Activated T-cell treated with anti-CD3 and anti-CD28 coated beads, Interleukin-2, amount 50 U/mL, for 48 hours (primary cell): ENCODE results near the gene LHFPL6.

Experiments
- DNase-seq, 2 experiments: peaks; one replicate each; pipeline ENCODE4 v3.0.0-alpha.2; 2020

Gene LHFPL6

DNA sequence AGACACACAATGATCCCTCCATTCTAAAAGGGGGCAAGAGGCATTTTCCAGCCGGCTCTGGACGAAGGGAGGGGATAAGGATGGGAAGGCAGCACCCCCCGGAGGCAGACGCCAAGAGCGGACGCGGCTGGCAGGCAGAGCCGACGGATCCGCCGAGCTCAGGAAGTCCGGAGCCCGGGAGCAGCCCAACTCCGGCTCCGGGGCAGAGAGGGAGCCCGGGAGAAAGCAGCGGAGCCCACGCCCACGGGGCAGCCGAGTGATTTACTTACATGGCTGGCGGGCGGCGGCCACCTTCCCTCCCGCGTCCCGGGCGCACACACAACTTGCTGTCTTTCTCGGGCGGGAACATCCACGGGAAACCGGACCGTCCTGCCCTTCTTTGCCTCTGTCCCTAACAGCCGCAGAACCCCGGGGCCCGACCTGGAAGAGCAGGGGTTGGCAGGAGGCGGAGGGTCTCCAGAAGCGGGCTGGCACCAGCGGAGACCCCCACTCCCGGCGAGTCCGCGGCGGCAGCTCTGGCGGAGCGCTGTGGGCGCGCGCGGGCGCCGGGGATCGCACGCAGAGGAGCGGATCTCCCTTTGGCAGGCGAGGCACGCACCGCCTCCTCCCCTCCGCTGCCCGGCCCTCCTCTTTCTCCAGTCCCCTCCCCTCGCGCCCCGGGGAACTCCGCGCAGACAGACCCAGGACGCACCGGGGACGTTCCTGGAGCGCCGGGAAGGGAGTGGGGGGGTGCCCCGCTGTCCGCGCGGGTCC is at the start of gene LHFPL6:
Gene LHFPL6, minus strand, starts transcription at position 580 of the 753 bp plus-strand sequence.
- peak; percentile 76 to 80 for DNase-seq

DNA sequence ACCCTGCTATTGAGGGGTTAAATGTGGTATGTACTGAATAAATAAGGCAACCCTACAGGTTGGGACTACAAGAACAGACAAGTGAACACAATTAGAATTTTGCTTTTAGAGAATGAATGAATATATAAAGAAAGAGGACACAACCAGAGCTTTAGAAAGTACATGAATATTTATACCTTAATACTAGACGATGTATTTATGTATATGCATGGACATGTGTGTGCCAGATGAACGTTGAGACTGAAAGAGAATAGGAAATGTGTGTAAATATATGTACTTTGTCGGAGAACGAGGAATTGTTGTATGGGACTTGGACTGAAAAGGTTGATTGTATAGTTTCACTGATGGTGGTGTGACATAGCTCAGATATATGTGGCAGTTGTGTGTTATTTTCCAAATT is 43.1 kb upstream of the LHFPL6 start:
- no peak for DNase-seq

DNA sequence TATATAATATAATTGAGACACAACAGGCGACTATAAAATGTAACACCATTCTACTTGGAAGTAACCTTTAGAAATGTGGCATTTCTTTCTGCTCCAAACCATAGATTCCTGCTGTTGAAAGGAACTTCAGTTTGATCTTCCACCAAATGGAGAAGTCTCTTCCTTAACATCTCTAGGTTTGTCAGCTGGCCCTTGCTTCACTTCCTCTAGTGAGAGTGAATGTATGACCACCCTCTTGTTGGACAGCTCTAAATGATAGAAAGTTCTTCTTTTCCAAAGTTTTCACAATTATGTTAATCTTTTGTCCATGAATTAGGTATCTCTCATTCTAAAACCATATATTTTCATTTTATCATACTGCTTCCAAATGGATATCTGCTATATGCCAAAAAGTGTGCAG is 38.7 kb upstream of the LHFPL6 start:
- DNase-seq, result no peak

DNA sequence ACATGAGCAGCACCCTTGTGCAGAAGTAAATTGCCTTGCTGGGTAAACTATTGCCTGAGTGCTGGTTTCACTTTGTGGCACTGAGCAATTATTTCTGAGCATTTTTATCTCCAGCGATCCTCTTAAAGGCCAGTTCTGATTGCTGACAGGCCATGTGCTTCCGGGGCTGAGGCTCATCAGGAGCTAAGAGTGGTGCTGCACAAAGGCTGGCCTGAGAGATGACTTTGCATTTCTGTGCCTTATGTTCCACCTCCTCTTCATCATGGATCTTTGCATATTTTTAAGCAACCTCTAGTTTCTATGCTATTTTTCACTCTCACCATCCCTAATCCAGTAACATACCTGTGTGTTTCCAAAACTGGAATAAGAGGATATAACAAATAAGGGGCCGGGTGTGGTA is 34.9 kb upstream of the LHFPL6 start:
- no peak for DNase-seq

GRCh38 chr13:39635564-39635963 is 32.6 kb upstream of the LHFPL6 start:
- no peak for DNase-seq

- DNase-seq, result no peak
Measured at GRCh38 chr13:39632994-39633393, 30.0 kb upstream of the LHFPL6 start.

- DNase-seq, result no peak
Measured at GRCh38 chr13:39631307-39631706, 28.3 kb upstream of the LHFPL6 start.

GRCh38 chr13:39623466-39623865 is 20.5 kb upstream of the LHFPL6 start:
- DNase-seq, result no peak

GRCh38 chr13:39618561-39618960 is 15.6 kb upstream of the LHFPL6 start:
- no peak for DNase-seq

DNA sequence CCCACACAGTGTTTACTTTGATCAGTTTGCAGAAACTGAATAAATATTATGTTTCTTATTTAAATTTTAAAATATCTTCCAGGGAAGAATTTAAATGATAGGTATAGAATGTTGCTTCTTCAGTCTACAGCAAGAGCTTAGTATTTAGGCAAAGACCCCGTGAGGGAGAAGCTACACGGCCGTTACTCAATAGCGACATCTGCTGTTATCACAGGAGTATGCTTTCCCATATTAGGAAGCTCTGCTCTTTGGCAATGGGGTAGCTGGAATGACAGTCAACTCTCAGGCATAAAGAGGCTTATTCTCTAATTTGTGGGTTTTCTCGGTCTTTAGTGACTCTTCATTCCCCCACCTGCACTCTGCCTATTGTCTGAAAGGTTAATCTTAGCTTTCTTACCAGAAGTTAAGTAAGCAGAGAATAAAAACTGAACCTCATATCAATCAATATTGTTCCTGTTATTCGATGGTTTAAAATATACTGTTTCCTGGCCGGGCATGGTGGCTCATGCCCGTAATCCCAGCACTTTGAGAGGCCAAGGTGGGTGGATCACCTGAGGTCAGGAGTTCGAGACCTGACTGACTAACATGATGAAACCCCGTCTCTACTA is 13.2 kb upstream of the LHFPL6 start:
- DNase-seq, result peak in 1 of 2 experiments; percentile 31

DNA sequence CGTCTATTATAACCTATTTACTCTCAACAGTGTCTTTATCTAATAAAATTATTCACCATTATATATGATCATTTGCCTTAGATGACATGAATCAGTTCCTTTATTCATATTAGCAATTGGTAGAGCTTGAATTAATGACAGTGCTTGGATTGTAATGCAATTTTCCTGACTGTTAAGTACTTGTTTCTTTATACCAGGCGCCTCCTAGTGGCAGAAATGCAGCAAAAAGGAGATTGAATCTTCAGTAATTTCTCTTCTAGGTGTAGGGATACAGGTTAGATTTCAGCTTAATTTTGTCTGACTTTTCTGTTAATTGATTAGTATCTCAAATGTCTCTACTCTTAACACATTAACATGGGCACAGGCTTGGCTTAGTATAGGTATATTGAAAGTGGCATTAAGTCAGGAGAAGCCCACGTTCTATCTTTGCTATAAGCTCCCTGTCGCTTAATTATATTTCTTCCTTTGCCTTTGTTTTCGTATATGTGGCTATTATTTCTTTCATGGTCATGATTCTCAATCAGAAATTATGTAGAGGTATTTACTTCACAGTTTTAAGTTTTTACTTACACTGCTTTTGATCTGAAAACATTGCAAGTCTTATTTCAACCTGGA is 9.1 kb upstream of the LHFPL6 start:
- peak; percentile 55 to 57 for DNase-seq

GRCh38 chr13:39607876-39608275 is 4.9 kb upstream of the LHFPL6 start:
- DNase-seq, result no peak

DNA sequence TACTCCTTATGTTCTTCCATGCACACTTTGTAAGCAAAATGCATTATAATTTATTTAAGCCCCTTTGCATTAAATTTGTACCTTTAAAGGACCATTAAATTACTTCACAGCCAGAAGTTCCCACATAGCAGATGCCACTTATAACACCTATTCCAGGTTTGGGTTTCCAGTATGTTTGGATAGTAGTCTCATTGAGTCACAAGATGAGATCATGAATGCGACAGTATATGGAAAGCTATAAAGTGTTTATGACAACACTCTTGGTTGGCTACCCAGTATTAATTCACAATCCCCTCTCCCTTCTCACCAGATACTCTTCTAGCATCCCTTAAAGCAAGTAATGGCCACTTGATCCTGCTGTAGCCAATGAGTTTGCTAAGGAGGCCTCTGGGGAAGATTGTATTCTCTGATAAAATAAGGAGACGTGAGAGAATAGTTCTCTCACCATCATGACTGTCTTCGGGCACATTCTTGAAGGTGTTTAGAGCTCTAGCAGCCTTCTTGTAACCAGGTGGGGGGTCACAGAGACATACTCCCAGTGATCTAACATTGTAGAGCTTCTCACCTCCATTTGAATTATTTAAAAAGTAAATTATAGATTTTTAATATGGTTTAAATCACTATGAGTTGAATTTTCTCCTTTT is 2.8 kb upstream of the LHFPL6 start:
- no peak for DNase-seq

GRCh38 chr13:39604756-39605155 is 1.8 kb upstream of the LHFPL6 start:
- DNase-seq, result no peak

- no peak for DNase-seq
Measured at GRCh38 chr13:39603424-39603947, 493 bp upstream of the LHFPL6 start.

DNA sequence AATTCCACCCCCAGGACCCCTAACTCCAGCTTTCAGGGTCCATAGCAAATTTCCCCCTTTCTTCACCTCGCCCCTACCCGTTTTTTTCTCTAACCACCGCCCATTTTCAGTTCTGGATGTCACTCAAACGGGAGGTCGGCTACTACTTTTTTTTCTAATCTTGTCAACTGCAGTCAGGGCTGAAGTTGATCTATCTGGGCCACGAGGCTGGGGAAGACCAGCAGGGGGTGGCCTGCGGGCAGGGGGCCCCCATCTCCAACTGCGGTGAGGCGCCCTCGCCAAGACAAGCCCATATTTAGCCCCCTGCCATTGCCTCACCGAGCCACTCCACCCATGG is 748 bp downstream of the LHFPL6 start:
- no peak for DNase-seq

DNA sequence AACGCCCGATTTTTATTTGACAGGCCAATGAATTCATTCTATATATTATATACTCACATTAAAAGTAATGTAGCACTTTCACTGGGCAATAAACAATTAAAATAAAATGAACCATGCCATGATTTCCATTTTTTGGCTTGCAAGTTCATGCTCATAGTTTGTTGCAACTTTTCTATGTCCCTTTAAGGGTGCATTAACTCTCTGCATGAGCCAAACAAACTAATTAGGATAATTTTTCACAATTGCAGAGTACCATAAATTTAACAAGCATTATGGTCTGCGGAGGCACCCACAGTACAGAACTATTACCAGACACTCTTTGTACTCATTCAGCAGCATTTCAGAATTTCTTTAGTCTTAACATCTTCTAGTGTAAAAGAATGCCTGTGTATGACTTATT is 1.4 kb downstream of the LHFPL6 start:
- DNase-seq, result no peak

- no peak for DNase-seq
Measured at GRCh38 chr13:39600766-39601165, 2.2 kb downstream of the LHFPL6 start.

- DNase-seq, result no peak
Measured at GRCh38 chr13:39599842-39600241, 3.2 kb downstream of the LHFPL6 start.

DNA sequence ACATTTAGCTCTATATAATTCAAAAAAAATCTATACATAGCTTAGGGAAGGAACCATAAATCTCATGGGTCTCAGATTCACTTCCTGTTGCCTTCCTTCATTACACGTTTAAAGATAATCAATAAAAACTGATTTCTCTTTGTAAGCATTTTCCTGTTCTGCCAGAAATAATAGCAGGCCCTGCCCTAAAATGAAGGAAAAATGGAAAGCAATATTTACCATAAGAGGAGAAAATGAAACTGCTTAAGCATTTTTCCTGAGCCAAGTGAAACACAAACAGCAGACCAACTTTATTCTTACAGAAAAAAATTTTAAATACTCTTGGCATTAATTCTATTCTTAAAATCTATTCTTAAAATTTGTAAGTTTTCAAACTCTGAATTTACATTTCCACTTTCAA is 4.0 kb downstream of the LHFPL6 start:
- DNase-seq, result no peak

DNA sequence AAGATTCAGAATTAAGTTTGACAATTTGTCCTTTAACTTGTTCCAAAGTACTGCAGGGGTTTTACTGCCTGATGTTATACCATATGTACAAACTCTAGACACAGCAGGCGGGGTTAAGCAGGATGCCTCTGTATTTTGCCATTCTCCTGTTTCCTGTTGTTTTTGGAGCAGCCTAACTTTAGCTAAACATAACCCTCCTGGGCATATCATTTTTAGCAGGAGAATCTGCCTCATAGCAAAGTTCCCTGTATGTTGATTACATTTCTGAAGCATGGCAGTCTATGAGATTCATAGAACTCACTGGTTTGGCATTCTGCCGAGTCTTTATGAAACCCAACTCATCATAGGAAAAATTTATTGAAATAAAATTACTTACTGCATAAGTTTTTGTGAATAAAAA is 5.2 kb downstream of the LHFPL6 start:
- no peak for DNase-seq

DNA sequence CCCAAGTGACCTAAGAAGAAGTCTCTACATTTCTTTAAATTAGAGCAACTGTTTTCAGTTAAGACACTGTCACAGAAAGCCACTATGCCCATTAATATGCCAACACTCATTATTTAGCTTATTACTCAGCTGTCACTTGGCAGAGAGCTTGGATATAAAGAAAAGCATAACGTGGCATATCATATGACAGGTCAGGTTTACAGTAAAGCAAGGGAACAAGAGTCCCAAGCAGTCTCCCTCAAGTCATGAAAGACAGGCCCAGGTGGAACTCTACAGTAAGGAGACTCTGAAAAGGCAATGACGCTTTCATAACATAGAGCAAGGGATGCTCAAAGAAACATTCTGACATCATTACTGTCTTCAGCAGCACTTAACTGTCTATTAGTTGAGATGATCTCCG is 6.3 kb downstream of the LHFPL6 start:
- no peak for DNase-seq

DNA sequence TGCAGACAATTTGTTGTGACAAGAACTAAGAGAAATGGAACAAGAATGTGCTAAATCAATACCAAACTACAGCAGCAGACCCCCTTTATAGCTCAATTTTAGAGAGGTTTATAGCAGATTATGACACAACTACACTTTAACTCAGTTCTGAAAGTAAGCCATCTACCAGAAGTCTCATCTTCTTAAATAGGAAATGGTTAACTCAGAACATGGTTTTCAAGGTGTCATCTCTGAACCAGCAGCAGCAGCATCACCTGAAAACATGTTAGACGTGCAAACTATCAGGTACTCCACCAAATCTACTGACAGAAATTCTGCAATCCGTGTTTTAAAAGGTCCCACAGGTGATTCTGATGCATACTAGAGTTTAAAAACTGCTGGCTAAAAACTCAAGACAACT is 6.8 kb downstream of the LHFPL6 start:
- no peak for DNase-seq
